ENCODE data around the gene SSTR3. TPM values are rescaled to one million over a fixed set of nuclear protein-coding genes. Genes with fewer than 3 reads are reported as not detected.
A peak's percentile ranks its signal among the peaks of the same experiment; 100 is the strongest.
"Not testable (repeated sequence)": the region's sequence is repeated elsewhere in the genome, so short reads cannot be mapped to it uniquely, and the experiment has no call there.

The SSTR3 gene
- total RNA-seq, 1 donor = not detected

DNA sequence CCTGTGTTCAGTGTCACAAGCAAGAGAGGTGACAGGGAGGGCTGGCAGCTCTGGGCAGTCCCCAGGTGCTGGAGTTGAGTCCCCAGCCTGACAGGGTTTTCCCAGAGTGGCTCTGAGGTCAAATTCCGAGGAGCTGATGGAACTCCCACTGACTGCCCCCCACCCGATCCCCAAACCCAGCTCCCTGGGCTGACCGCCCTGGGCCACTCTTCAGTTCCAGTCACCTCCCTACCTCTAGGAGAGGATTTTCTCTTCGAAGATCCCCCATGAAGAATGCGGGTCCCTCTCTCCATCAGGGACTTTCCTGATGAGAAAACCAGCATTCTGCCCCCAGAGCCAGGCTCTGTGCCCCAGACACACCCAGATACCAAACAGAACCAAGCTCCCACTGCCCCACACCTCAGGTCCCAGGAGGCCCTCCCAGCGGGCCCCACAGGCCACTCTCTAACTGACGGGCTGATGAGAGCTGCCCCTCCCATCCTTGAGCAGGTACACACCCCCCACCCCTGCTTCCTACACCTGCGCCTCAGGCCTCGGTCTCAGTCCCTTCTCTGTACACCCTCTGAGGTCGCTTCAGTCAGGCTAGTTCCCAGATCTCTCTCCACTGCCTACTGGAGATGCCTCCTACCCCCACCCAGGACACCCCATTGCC lies 43.9 kb upstream of the SSTR3 start:
- TF ChIP-seq, protein P1, sequence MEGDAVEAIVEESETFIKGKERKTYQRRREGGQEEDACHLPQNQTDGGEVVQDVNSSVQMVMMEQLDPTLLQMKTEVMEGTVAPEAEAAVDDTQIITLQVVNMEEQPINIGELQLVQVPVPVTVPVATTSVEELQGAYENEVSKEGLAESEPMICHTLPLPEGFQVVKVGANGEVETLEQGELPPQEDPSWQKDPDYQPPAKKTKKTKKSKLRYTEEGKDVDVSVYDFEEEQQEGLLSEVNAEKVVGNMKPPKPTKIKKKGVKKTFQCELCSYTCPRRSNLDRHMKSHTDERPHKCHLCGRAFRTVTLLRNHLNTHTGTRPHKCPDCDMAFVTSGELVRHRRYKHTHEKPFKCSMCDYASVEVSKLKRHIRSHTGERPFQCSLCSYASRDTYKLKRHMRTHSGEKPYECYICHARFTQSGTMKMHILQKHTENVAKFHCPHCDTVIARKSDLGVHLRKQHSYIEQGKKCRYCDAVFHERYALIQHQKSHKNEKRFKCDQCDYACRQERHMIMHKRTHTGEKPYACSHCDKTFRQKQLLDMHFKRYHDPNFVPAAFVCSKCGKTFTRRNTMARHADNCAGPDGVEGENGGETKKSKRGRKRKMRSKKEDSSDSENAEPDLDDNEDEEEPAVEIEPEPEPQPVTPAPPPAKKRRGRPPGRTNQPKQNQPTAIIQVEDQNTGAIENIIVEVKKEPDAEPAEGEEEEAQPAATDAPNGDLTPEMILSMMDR (IDR thresholded peaks at IDR 0.05; ENCODE audit: insufficient read depth, low read length) = no peak
- no peak overlapping the region for H3K4me3 ChIP-seq (ENCODE audit: low read depth, low read length)
- no peak for DNase-seq (ENCODE audit: low read depth)

- no peak for DNase-seq (ENCODE audit: low read depth)
- TF ChIP-seq, protein P1 (IDR thresholded peaks at IDR 0.05; ENCODE audit: insufficient read depth, low read length) = no peak
- H3K4me3 ChIP-seq (ENCODE audit: low read depth, low read length) = no peak overlapping the region
Measured at GRCh38 chr22:37255558-37256006, 43.3 kb upstream of the SSTR3 start.

- TF ChIP-seq, protein P1 (IDR thresholded peaks at IDR 0.05; ENCODE audit: insufficient read depth, low read length) = no peak
- peak; percentile 76 for DNase-seq (ENCODE audit: low read depth)
- H3K4me3 ChIP-seq (ENCODE audit: low read depth, low read length) = no peak overlapping the region
Measured at GRCh38 chr22:37254867-37255233, 42.6 kb upstream of the SSTR3 start.

- peak; percentile 78 for DNase-seq (ENCODE audit: low read depth)
- TF ChIP-seq, protein P1 (IDR thresholded peaks at IDR 0.05; ENCODE audit: insufficient read depth, low read length) = no peak
- H3K4me3 ChIP-seq (ENCODE audit: low read depth, low read length) = no peak overlapping the region
Measured at GRCh38 chr22:37254209-37254866, 42.1 kb upstream of the SSTR3 start.

DNA sequence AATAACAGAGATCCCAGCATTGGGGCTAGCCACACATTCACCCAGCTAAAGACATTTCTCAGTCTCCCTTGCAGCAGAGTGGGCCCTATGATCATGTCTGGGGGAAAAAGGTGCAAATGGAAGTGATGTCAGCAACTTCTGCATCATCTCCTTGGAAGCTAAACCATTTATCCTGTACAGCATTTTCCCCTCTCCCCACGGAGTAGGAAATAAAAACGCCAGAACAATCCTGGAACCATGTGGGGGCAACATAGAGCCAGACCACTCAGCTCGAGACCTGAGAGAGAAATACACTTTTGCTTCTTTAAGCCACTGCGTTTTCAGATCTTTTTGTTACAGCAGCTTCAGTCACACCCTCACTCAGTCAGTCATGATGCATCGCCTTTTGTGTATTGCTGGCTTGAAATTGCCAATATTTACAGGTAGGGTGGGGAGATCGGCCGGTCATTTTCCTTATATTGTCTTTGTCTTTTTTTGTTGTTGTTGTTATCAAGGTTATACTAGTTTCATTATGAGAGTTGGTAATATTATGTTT lies 40.9 kb upstream of the SSTR3 start:
- H3K4me3 ChIP-seq (ENCODE audit: low read depth, low read length) = no peak overlapping the region
- TF ChIP-seq, protein P1 (IDR thresholded peaks at IDR 0.05; ENCODE audit: insufficient read depth, low read length) = no peak
- DNase-seq (ENCODE audit: low read depth) = no peak

GRCh38 chr22:37251836-37252235 lies 39.6 kb upstream of the SSTR3 start:
- not testable (repeated sequence) for H3K4me3 ChIP-seq (ENCODE audit: low read depth, low read length)

GRCh38 chr22:37249986-37250385 lies 37.7 kb upstream of the SSTR3 start:
- TF ChIP-seq, protein P1 (IDR thresholded peaks at IDR 0.05; ENCODE audit: insufficient read depth, low read length) = no peak

More at GRCh38 chr22:37251836-37252235, 39.6 kb upstream of the SSTR3 start:
- DNase-seq (ENCODE audit: low read depth) = not testable (repeated sequence)

More at GRCh38 chr22:37249986-37250385, 37.7 kb upstream of the SSTR3 start:
- H3K4me3 ChIP-seq (ENCODE audit: low read depth, low read length) = no peak overlapping the region
- no peak for DNase-seq (ENCODE audit: low read depth)
